ENCODE results near the gene PITPNM1. TPM values are rescaled to one million over a fixed set of nuclear protein-coding genes. Genes with fewer than 3 reads are reported as not detected.

PITPNM1 gene
- total RNA-seq, 1 donor, result 24.0 TPM

GRCh38 chr11:67523556-67524479 lies 18.7 kb upstream of the PITPNM1 start:
- TF ChIP-seq CTCF (IDR thresholded peaks at IDR 0.05; ENCODE audit: insufficient read depth, low read length), result no peak
- H3K4me3 ChIP-seq (ENCODE audit: low read depth, low read length), result no peak overlapping the region
- DNase-seq (ENCODE audit: low read depth), result no peak

GRCh38 chr11:67522844-67523555 lies 17.8 kb upstream of the PITPNM1 start, which contains the start of gene CABP2:
Gene CABP2, minus strand, starts transcription at chr11:67523446. Its CDS starts 120 bp downstream, at chr11:67523326.
- H3K4me3 ChIP-seq (ENCODE audit: low read depth, low read length), result no peak within 1 kb of the TSS

GRCh38 chr11:67522338-67522737 lies 17.2 kb upstream of the PITPNM1 start:
- no peak overlapping the region for H3K4me3 ChIP-seq (ENCODE audit: low read depth, low read length)
- no peak for DNase-seq (ENCODE audit: low read depth)
- no peak for TF ChIP-seq CTCF (IDR thresholded peaks at IDR 0.05; ENCODE audit: insufficient read depth, low read length)

More at GRCh38 chr11:67522844-67523555, 17.8 kb upstream of the PITPNM1 start, which contains the start of gene CABP2:
- TF ChIP-seq CTCF (IDR thresholded peaks at IDR 0.05; ENCODE audit: insufficient read depth, low read length), result no peak
- no peak for DNase-seq (ENCODE audit: low read depth)

GRCh38 chr11:67521924-67522323 lies 16.8 kb upstream of the PITPNM1 start:
- TF ChIP-seq CTCF (IDR thresholded peaks at IDR 0.05; ENCODE audit: insufficient read depth, low read length), result no peak
- no peak overlapping the region for H3K4me3 ChIP-seq (ENCODE audit: low read depth, low read length)
- no peak for DNase-seq (ENCODE audit: low read depth)

- TF ChIP-seq CTCF (IDR thresholded peaks at IDR 0.05; ENCODE audit: insufficient read depth, low read length), result no peak
- no peak for DNase-seq (ENCODE audit: low read depth)
- no peak overlapping the region for H3K4me3 ChIP-seq (ENCODE audit: low read depth, low read length)
These were observed 16.0 kb upstream of the PITPNM1 start for GRCh38 chr11:67520856-67521824.

- TF ChIP-seq CTCF (IDR thresholded peaks at IDR 0.05; ENCODE audit: insufficient read depth, low read length), result no peak
- no peak overlapping the region for H3K4me3 ChIP-seq (ENCODE audit: low read depth, low read length)
- no peak for DNase-seq (ENCODE audit: low read depth)
These were observed 14.6 kb upstream of the PITPNM1 start for GRCh38 chr11:67519726-67520125.

All from fibroblast of the aortic adventitia (primary cell).